HEK293 (cell line): ENCODE data around the gene CRACR2A.

ENCODE experiments used
- CTCF ChIA-PET: fragments of 350-600 bp; formaldehyde crosslinking; extraction: SDS; loops from one replicate; lab custom pipeline; 2021; ENCODE audit warnings: antibody characterized with exemption; lab: Yijun Ruan, JAX
- POLR2A ChIA-PET: fragments of 300-600 bp; formaldehyde crosslinking; extraction: SDS; loops from one replicate; lab custom pipeline; 2020; ENCODE audit warnings: antibody characterized with exemption, inconsistent platforms; lab: Yijun Ruan, JAX
- H3K27ac ChIP-seq: fragments of 200-500 bp; sonication (Bioruptor generic); 2 replicates; pipeline ENCODE4 v1.5.1; 2014; ENCODE audit warnings: low read depth, low read length, control low read depth, inconsistent platforms; ENCODE audit errors: extremely low read depth
- H3K36me3 ChIP-seq, 2 experiments: fragments of 200-500 bp in 1 of 2; sonication (Bioruptor generic) in 1 of 2; 1 replicate in 1 of 2; 2 replicates in 1 of 2; pipeline ENCODE4 v1.5.1; 2014 to 2017; ENCODE audit warnings: inconsistent platforms in 2 of 2, low read length in 2 of 2; ENCODE audit not compliant: control insufficient read depth in 2 of 2, insufficient read depth in 1 of 2
- H3K4me1 ChIP-seq: fragments of 200-500 bp; sonication (Bioruptor generic); 2 replicates; pipeline ENCODE4 v1.5.1; 2014; ENCODE audit warnings: mild to moderate bottlenecking, low read length, inconsistent platforms; ENCODE audit not compliant: control insufficient read depth, insufficient read depth
- H3K4me3 ChIP-seq: 2 replicates; pipeline ENCODE4 v1.5.1; 2011; ENCODE audit warnings: low read depth, mild to moderate bottlenecking, control low read depth, low read length, moderate library complexity
- H3K9me3 ChIP-seq: fragments of 200-500 bp; sonication (Bioruptor generic); 2 replicates; pipeline ENCODE4 v1.5.1; 2014; ENCODE audit warnings: low read depth, low read length, inconsistent platforms; ENCODE audit not compliant: control insufficient read depth, insufficient read depth
- ATF2 ChIP-seq: fragments of 450-650 bp; formaldehyde crosslinking; IDR thresholded peaks from 2 replicates; pipeline ENCODE4 v1.5.1; 2016; ENCODE audit warnings: missing biosample characterization, missing genetic modification characterization, low read depth
- GLI2 ChIP-seq: fragments of 450-650 bp; formaldehyde crosslinking; IDR thresholded peaks from 2 replicates; pipeline ENCODE4; 2017; ENCODE audit warnings: missing biosample characterization, missing genetic modification characterization, low read depth, borderline replicate concordance
- HIC1 ChIP-seq: fragments of 450-650 bp; formaldehyde crosslinking; IDR thresholded peaks from 2 replicates; pipeline ENCODE4 v1.5.1; 2016; ENCODE audit warnings: missing biosample characterization, missing genetic modification characterization
- KLF8 ChIP-seq: fragments of 450-650 bp; formaldehyde crosslinking; IDR thresholded peaks from 2 replicates; pipeline ENCODE4 v1.5.1; 2016; ENCODE audit warnings: missing biosample characterization, missing genetic modification characterization
- MYNN ChIP-seq: fragments of 450-650 bp; formaldehyde crosslinking; IDR thresholded peaks from 2 replicates; pipeline ENCODE4 v1.5.1; 2016; ENCODE audit warnings: missing biosample characterization, missing genetic modification characterization, borderline replicate concordance
- RBAK ChIP-seq: fragments of 450-650 bp; formaldehyde crosslinking; IDR thresholded peaks from 2 replicates; pipeline ENCODE4 v1.5.1; 2016; ENCODE audit warnings: missing biosample characterization, missing genetic modification characterization
- SCRT1 ChIP-seq: fragments of 450-650 bp; formaldehyde crosslinking; IDR thresholded peaks from 2 replicates; pipeline ENCODE4 v1.5.1; 2016; ENCODE audit warnings: missing biosample characterization, missing genetic modification characterization, borderline replicate concordance
- ZBTB20 ChIP-seq: fragments of 450-650 bp; formaldehyde crosslinking; IDR thresholded peaks from 2 replicates; pipeline ENCODE4 v1.5.1; 2016; ENCODE audit warnings: missing biosample characterization, missing genetic modification characterization
- ZIC2 ChIP-seq: fragments of 450-650 bp; formaldehyde crosslinking; IDR thresholded peaks from 2 replicates; pipeline ENCODE4 v1.5.1; 2016; ENCODE audit warnings: missing biosample characterization, missing genetic modification characterization
- ZNF121 ChIP-seq: fragments of 450-650 bp; formaldehyde crosslinking; IDR thresholded peaks from 2 replicates; pipeline ENCODE4 v1.5.1; 2016; ENCODE audit warnings: missing biosample characterization, missing genetic modification characterization
- ZNF148 ChIP-seq: fragments of 450-650 bp; formaldehyde crosslinking; IDR thresholded peaks from 2 replicates; pipeline ENCODE4 v1.5.0; 2017; ENCODE audit warnings: missing biosample characterization, missing genetic modification characterization, borderline replicate concordance
- ZNF175 ChIP-seq: fragments of 450-650 bp; formaldehyde crosslinking; IDR thresholded peaks from 2 replicates; pipeline ENCODE4 v1.5.1; 2016; ENCODE audit warnings: missing biosample characterization, missing genetic modification characterization
- ZNF23 ChIP-seq: fragments of 450-650 bp; formaldehyde crosslinking; IDR thresholded peaks from 2 replicates; pipeline ENCODE4 v1.5.1; 2016; ENCODE audit warnings: missing biosample characterization, missing genetic modification characterization, borderline replicate concordance
- ZNF26 ChIP-seq: fragments of 450-650 bp; formaldehyde crosslinking; IDR thresholded peaks from 2 replicates; pipeline ENCODE4 v1.5.1; 2016; ENCODE audit warnings: missing biosample characterization, missing genetic modification characterization
- ZNF585B ChIP-seq: fragments of 450-650 bp; formaldehyde crosslinking; IDR thresholded peaks from 2 replicates; pipeline ENCODE4 v1.5.1; 2016; ENCODE audit warnings: missing biosample characterization, missing genetic modification characterization
- ZNF654 ChIP-seq: fragments of 450-650 bp; formaldehyde crosslinking; IDR thresholded peaks from 2 replicates; pipeline ENCODE4 v1.5.1; 2016; ENCODE audit warnings: low read depth, missing biosample characterization, missing genetic modification characterization
- ZNF768 ChIP-seq: fragments of 450-650 bp; formaldehyde crosslinking; IDR thresholded peaks from 2 replicates; pipeline ENCODE4 v1.5.1; 2018; ENCODE audit warnings: missing biosample characterization, mild to moderate bottlenecking, missing genetic modification characterization

CRACR2A gene

GRCh38 chr12:3680919-3681594, 71.9 kb downstream of the CRACR2A start:
- CTCF ChIA-PET, result interaction anchor here (0.5 to 3.1 kb wide), 4 partner anchors 19 to 381 kb away, joined by 3 to 25 read pairs (median 4); partner anchors contain the start of gene PRMT8
- no peak overlapping the region for H3K4me3 ChIP-seq

GRCh38 chr12:3679831-3680230, 73.1 kb downstream of the CRACR2A start:
- ChIA-PET POLR2A (no interaction called here), CTCF (interaction anchor here (0.7 to 3.1 kb wide), 3 partner anchors 22 to 380 kb away, joined by 3 to 25 read pairs (median 6); no protein-coding TSS in a partner anchor)
- TF ChIP-seq ZBTB20 (tag by site-specific recombination) (no peak), ZNF23 (tag by site-specific recombination) (no peak), ZNF121 (no peak), RBAK (tag by site-specific recombination) (no peak), KLF8 (tag by site-specific recombination) (no peak), GLI2 (no peak)
- TF ChIP-seq, all 188 proteins: peak for 0
- no peak overlapping the region for H3K4me3 ChIP-seq
- H3K36me3 ChIP-seq, result peaks cover 0 to 3% of the 10 kb centered on the region in 2 experiments; a peak in 1 of 3 replicates
- no peaks in the 10 kb centered on the region for H3K4me1 ChIP-seq
- no peak overlapping the region for H3K27ac ChIP-seq
- H3K9me3 ChIP-seq, result no peaks in the 10 kb centered on the region

More at GRCh38 chr12:3680919-3681594, 71.9 kb downstream of the CRACR2A start:
- POLR2A ChIA-PET, result no interaction called here
- no peak overlapping the region for H3K27ac ChIP-seq
- no peaks in the 10 kb centered on the region for H3K4me1 ChIP-seq
- H3K9me3 ChIP-seq, result no peaks in the 10 kb centered on the region
- TF ChIP-seq ZNF654 (tag by site-specific recombination) (0 out of 2 replicates have a peak, but pooled peaks have one; percentile 9), ZNF585B (tag by site-specific recombination) (no peak)
- H3K36me3 ChIP-seq, result peaks cover 0 to 3% of the 10 kb centered on the region in 2 experiments; a peak in 1 of 3 replicates

GRCh38 chr12:3677609-3678008, 75.3 kb downstream of the CRACR2A start:
- POLR2A ChIA-PET, result no interaction called here
- Histone ChIP-seq H3K4me3 (no peak overlapping the region), H3K36me3 (peaks cover 0 to 3% of the 10 kb centered on the region in 2 experiments; a peak in 1 of 3 replicates), H3K27ac (no peak overlapping the region), H3K4me1 (no peaks in the 10 kb centered on the region), H3K9me3 (no peaks in the 10 kb centered on the region)
- CTCF ChIA-PET, result interaction anchor here (0.7 to 1.2 kb wide), 2 partner anchors 69 to 126 kb away, joined by 3 to 5 read pairs; no protein-coding TSS in a partner anchor
- TF ChIP-seq SCRT1 (tag by site-specific recombination) (no peak), MYNN (no peak), ZNF175 (no peak), ZNF768 (no peak), HIC1 (tag by site-specific recombination) (no peak)

- TF ChIP-seq ZIC2 (tag by site-specific recombination) (peak; percentile 91), ATF2 (tag by site-specific recombination) (no peak), ZNF26 (tag by site-specific recombination) (no peak), ZNF148 (tag by site-specific recombination) (no peak)
- H3K9me3 ChIP-seq, result no peaks in the 10 kb centered on the region
- no peaks in the 10 kb centered on the region for H3K36me3 ChIP-seq
- no peak overlapping the region for H3K4me3 ChIP-seq
- CTCF ChIA-PET, result interaction anchor here (0.5 kb wide), 1 partner anchor 178 kb away, joined by 4 read pairs; no protein-coding TSS in a partner anchor
- POLR2A ChIA-PET, result no interaction called here
- no peaks in the 10 kb centered on the region for H3K4me1 ChIP-seq
- H3K27ac ChIP-seq, result no peak overlapping the region
Measured at GRCh38 chr12:3673981-3674708, 78.8 kb downstream of the CRACR2A start.
